ENCODE data around the gene PSMD1. TPM values are rescaled to one million over a fixed set of nuclear protein-coding genes. Genes with fewer than 3 reads are reported as not detected.

The PSMD1 gene
- total RNA-seq, 2 experiments from 2014 or later = 27.9 to 31.3 TPM

- Mint-ChIP-seq H3K4me1 (ENCODE audit: low read depth) (no peaks in the 10 kb centered on the region), H3K9me3 (no peaks in the 10 kb centered on the region), H3K4me3 (no peak overlapping the region), H3K27ac (no peak overlapping the region), H3K27me3 (peaks cover 10% of the 10 kb centered on the region), H3K36me3 (ENCODE audit: low read depth) (no peaks in the 10 kb centered on the region)
- Histone ChIP-seq H3K9me3 (ENCODE audit: control insufficient read depth in 1 of 2, insufficient read depth in 1 of 2, low read length in 2 of 2) (no peaks in the 10 kb centered on the region), H3K27me3 (ENCODE audit: control insufficient read depth in 1 of 2, insufficient read depth in 2 of 2, low read length in 2 of 2) (peaks cover 0 to 10% of the 10 kb centered on the region in 2 experiments), H3K4me1 (ENCODE audit: insufficient read depth, low read length) (no peaks in the 10 kb centered on the region), H3K36me3 (ENCODE audit: insufficient read depth, low read length) (no peaks in the 10 kb centered on the region), H3K4me3 (ENCODE audit: low read length) (no peak overlapping the region), H3K27ac (ENCODE audit: low read depth in 1 of 2, low read length in 2 of 2) (no peak overlapping the region)
- DNase-seq = no peak
- TF ChIP-seq CTCF (IDR thresholded peaks at IDR 0.05) = no peak
- ChIA-PET CTCF (no interaction called here), POLR2A (no interaction called here)
- ATAC-seq (ENCODE audit: poor library complexity) = no peak
- intact Hi-C loops (cut with DNase I, micrococcal nuclease) = no loop called here
Measured at GRCh38 chr2:231011526-231011925, 45.1 kb upstream of the PSMD1 start.

GRCh38 chr2:231012463-231012862 is 44.2 kb upstream of the PSMD1 start:
- intact Hi-C loops (cut with DNase I, micrococcal nuclease) = no loop called here
- CTCF ChIA-PET = no interaction called here
- H3K27me3 ChIP-seq (ENCODE audit: control insufficient read depth in 1 of 2, insufficient read depth in 2 of 2, low read length in 2 of 2) = peaks cover 0 to 10% of the 10 kb centered on the region in 2 experiments
- no peaks in the 10 kb centered on the region for H3K9me3 ChIP-seq (ENCODE audit: control insufficient read depth in 1 of 2, insufficient read depth in 1 of 2, low read length in 2 of 2)
- no peak overlapping the region for H3K27ac ChIP-seq (ENCODE audit: low read depth in 1 of 2, low read length in 2 of 2)
- Mint-ChIP-seq H3K9me3 (no peaks in the 10 kb centered on the region), H3K4me3 (no peak overlapping the region), H3K27me3 (peaks cover 20% of the 10 kb centered on the region), H3K36me3 (ENCODE audit: low read depth) (no peaks in the 10 kb centered on the region), H3K27ac (no peak overlapping the region), H3K4me1 (ENCODE audit: low read depth) (no peaks in the 10 kb centered on the region)
- POLR2A ChIA-PET = no interaction called here
- ATAC-seq (ENCODE audit: poor library complexity) (no peak), DNase-seq (no peak)
- no peak overlapping the region for H3K4me3 ChIP-seq (ENCODE audit: low read length)
- H3K4me1 ChIP-seq (ENCODE audit: insufficient read depth, low read length) = no peaks in the 10 kb centered on the region
- TF ChIP-seq CTCF (IDR thresholded peaks at IDR 0.05) = no peak
- no peaks in the 10 kb centered on the region for H3K36me3 ChIP-seq (ENCODE audit: insufficient read depth, low read length)

- intact Hi-C loops (cut with DNase I, micrococcal nuclease) = no loop called here
- H3K36me3 ChIP-seq (ENCODE audit: insufficient read depth, low read length) = no peaks in the 10 kb centered on the region
- no peaks in the 10 kb centered on the region for H3K4me1 ChIP-seq (ENCODE audit: insufficient read depth, low read length)
- H3K9me3 ChIP-seq (ENCODE audit: control insufficient read depth in 1 of 2, insufficient read depth in 1 of 2, low read length in 2 of 2) = no peaks in the 10 kb centered on the region
- peaks cover 3 to 10% of the 10 kb centered on the region in 2 experiments for H3K27me3 ChIP-seq (ENCODE audit: control insufficient read depth in 1 of 2, insufficient read depth in 2 of 2, low read length in 2 of 2)
- H3K27ac ChIP-seq (ENCODE audit: low read depth in 1 of 2, low read length in 2 of 2) = no peak overlapping the region
- DNase-seq (no peak), ATAC-seq (ENCODE audit: poor library complexity) (no peak)
- peaks cover 26% of the 10 kb centered on the region for H3K27me3 Mint-ChIP-seq
- TF ChIP-seq CTCF (IDR thresholded peaks at IDR 0.05) = no peak
- ChIA-PET CTCF (interaction anchor here (0.7 kb wide), 1 partner anchor 13 kb away, joined by 3 read pairs; no protein-coding TSS in a partner anchor), POLR2A (no interaction called here)
- H3K4me3 ChIP-seq (ENCODE audit: low read length) = no peak overlapping the region
- H3K9me3 Mint-ChIP-seq = no peaks in the 10 kb centered on the region
- no peak overlapping the region for H3K4me3 Mint-ChIP-seq
- H3K27ac Mint-ChIP-seq = no peak overlapping the region
- H3K4me1 Mint-ChIP-seq (ENCODE audit: low read depth) = no peaks in the 10 kb centered on the region
- H3K36me3 Mint-ChIP-seq (ENCODE audit: low read depth) = no peaks in the 10 kb centered on the region
Measured at GRCh38 chr2:231013820-231014219, 42.8 kb upstream of the PSMD1 start.

Data from CD4-positive, alpha-beta T cell (primary cell).